OCI-M2 (cell line): ENCODE results near the gene SEMA4D.
"Not testable (repeated sequence)": the region's sequence is repeated elsewhere in the genome, so short reads cannot be mapped to it uniquely, and the experiment has no call there.

ENCODE experiments used
- DNase-seq: peaks from one replicate; lab custom pipeline; 2025; ENCODE audit not compliant: unreplicated experiment; lab: John Stamatoyannopoulos, UW

The SEMA4D gene

DNA sequence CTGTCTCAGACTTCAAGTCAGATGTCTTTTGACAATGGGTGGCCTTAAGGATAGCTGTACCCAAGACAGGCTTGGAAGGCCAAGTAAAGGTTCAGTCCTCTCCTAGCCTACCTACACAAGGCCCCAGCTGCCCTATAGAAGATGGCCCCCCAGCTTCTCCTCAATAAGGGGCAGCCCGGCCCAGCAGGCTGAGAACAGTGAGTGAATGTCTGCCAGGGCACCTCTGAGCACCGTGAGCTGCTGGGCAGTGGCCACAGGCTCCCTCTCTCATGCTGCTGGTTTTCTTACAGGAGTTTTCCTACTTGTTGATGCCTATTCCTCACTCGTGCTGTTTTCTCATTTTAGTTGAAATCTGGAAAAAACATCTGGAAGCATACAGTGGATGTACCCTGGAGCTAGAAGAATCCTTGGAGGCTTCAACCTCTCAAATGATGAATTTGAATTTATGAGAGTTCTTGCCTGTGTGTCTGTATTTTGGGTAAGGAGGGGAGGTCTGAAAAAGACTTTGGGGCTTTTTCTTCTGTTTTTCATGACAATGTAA lies 139.5 kb downstream of the SEMA4D start:
- DNase-seq: no peak

DNA sequence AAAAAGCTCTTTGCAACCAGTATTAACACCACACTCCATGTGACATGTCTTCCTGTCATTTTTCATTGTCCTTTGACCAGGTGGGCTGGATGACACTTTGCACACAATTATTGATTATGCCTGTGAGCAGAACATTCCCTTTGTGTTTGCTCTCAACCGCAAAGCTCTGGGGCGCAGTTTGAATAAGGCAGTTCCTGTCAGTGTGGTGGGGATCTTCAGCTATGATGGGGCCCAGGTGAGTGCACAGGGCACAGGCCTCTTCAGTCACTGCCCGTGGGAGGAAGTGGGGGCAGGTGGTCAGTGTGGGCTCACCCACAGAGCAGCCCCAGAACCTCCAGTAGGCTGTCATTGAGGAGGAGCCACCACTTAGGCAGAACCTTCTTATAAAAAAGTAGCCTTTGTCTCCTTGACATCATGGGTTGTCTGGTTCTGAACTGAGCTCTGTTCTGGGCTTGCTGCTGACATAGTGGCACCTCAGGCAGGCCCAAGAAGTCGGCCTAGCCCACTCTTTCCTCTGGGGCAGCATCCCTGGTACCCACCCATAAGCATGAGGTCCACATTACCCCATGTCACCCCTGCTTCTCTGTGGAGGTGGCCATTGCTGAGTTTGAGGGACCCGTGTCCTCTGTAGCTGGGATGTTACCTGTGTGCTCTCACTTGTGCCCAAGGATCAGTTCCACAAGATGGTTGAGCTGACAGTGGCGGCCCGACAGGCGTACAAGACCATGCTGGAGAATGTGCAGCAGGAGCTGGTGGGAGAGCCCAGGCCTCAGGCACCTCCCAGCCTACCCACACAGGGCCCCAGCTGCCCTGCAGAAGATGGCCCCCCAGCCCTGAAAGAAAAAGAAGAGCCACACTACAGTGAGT lies 140.3 kb downstream of the SEMA4D start:
- DNase-seq: no peak

DNA sequence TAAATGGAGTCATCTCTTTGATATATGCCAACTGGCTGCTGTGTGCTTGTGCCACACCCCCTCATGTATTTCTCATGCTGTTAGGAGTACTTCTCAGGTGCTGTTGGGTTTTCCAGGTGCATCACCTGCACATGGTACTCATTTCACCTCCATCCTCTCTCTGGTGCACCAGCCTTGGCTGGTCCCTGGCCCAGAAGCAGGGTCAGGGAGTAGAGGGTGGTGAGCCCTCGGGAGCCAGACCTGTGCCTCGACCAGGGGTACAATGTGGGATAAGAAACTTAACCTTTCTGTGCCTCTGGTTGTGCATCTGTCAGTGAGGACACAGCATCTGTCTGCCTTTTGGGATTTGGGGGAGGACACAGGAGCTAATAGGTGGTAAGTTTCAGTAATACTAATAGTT lies 141.1 kb downstream of the SEMA4D start:
- no peak for DNase-seq

DNA sequence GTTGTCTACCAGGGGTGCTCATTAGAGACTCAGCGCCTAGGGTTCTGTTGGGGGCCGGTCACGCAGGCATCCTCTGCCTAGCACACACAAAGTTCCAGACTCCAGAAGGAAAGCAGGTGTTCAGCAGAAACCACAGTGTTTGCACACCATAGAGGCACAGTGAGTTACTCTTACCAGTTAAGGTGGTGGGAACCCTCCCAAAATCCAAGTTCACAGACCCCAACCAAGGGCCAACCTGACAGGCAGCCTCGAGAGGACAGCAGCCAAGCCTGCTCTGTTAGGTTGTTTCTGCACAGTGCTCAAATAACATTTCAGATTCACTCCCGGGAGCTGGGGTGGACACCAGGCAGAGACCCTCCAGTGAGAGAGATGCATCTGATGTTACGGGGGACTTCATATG lies 143.4 kb downstream of the SEMA4D start:
- no peak for DNase-seq

DNA sequence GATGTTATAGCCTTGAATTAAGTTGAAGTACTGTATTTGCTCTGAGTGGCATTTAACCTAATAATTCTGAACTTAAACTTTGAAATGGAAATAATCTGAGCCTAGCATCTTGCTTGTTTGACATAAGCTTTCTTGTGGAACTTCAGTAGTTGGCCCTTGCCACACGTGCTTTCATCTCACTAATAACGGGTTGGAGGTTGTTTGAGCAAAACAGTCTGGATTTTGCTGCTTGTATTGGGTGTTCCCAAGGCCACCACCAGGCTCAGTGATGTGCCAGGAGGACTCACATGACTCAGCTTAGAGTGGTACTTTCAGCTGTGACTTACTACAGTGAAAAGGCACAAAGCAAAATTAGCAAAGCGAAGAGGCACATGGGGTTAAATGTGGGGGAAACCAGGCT lies 143.9 kb downstream of the SEMA4D start:
- no peak for DNase-seq

DNA sequence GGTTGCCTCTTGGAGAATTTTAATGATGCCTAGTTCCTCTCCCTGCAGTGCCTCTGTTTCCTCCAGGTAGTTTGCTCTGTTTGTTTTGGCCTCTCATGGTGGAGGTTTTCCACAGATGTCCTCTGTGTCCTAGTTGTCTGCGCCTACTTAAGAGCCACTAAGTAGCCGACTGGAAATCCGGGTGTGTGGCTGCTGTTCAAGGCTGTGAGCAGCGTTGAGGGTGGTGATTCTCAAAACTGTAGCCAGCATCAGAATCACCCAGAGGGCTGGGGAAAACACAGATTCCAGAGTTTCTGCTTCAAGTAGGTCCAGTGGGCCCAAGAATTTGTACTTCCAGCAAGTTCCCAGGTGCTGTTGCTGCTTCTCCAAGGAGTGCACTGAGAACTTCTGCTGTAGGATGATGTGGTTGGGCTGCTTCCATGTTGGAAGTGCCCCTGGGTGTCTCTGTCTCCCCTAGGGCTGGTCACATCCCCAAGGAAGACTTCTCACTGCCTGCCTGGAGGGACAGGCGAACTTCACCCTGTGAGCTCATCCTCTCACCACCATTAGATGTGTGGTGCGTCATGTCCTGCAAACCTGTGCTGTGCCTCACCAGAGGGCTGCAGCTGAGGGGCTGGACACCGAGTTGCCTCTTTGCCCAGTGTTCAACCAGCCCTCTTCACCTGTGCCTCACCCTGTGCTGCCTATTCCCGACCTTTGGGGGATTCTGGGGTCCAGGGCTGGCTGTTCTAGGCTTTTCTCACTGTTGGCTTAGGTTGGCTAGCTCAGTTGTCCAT lies 144.9 kb downstream of the SEMA4D start:
- no peak for DNase-seq

DNA sequence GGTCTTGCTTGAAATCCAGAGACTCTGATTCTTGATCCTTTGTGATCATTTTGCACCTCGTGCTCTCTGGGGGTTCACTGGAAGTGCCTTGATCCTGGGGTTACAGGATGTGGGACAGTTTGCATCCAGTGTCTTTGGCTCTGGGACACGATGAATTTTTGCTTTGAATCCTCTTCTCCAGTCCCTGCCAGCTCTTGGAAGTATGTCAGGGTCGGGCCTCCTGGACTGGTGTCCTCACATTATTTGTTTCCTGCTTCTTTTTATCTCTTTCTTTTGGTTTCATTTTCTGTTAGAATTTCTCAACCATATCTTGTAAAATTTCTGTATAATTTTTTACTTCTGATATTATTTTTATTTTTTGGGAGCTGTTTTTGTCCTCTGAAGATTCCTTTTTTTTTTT lies 145.5 kb downstream of the SEMA4D start:
- no peak for DNase-seq

DNA sequence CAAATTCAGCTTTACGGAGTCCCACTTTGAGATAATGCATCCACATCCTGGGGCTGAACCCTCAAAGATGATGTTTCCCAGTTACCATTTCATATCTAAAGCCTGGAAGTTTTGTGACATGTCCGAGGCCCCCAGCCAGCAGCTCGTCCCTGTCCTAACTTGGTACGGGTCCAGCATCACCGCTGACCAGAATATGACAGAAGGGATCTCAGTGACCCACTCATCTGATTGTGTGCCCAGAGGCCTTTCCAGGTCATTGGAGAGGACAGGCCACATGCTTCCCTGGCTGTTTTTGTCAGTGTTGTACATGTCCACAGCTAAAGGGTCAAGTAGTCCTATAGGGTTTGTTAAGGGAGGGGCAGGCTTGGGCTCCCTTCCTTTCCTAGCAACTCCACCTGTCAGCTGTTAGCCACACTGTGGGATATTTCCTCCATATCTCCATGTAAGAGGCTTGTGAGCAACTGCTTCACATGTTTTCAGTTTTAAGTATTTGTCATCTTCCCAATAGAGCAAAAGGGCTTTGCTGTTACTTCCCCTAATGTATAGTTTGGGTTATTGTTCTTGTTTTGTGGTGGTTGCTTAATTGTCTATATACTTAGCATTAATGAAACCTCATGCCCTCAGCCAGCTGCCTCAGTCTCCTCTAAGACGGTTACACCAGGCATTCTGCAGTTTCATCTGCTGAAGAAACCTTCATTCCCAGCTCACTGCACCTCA lies 146.2 kb downstream of the SEMA4D start:
- no peak for DNase-seq

DNA sequence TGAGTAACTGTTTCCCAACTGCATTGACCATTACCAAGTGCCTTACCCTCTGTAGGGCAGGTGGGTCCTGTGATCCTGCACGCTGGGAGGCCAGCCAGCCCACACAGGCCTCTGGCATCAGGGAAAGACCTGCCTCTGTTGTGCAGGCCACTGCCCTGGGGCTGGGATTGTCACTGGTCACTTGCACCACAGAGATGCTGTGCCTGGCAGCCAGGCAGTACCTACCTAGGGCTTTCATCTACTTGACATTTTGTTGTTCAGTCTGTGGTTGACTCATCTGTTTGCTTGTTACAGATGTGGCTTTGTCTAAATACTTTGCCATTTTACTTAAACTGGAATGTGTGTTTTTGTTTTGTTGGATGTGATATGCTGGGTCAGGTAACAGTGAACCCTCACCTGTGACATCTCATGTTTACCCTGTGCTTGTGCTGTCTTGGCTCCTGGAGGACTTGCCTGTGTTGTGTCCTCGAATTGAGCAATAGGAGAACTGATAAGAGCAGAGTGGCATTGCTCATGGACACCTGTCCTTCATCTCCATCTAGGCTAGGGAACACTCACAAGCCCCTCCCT lies 146.8 kb downstream of the SEMA4D start:
- DNase-seq: no peak

DNA sequence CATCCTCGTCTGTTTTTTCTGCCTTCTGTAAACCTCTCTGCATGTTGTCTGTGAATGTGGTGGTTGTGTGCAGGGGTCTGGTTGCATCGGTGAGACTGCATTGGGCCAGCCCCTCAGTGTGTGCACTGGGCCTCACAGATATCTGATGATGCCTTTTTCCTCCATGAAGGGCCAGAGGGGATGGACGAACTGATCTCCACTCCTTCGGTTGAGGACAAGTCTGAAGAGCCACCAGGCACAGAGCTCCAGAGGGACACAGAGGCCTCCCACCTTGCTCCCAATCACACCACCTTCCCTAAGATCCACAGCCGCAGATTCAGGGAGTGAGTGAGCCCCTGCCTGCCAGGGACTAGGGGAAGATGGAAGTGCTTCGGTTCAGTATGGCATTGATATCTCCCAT lies 148.3 kb downstream of the SEMA4D start:
- no peak for DNase-seq

DNA sequence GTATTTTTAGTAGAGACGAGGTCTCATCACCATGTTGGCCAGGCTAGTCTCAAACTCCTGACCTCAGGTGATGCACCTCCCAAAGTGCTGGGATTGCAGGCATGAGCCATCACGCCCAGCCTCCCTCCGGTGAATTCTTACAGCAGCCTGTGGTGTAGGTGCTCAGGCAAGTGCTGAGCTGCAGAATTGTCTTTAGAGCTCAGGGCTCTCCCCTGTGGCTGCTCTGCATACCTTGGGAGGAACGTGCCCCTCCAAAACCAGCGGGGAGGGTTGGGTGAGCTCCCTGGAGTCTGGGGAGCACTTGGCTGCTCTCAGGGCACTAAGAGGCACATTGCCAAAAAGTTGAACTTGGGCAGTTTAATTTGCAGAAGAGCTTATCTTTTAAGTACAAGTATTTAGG lies 150.3 kb downstream of the SEMA4D start:
- DNase-seq: no peak

DNA sequence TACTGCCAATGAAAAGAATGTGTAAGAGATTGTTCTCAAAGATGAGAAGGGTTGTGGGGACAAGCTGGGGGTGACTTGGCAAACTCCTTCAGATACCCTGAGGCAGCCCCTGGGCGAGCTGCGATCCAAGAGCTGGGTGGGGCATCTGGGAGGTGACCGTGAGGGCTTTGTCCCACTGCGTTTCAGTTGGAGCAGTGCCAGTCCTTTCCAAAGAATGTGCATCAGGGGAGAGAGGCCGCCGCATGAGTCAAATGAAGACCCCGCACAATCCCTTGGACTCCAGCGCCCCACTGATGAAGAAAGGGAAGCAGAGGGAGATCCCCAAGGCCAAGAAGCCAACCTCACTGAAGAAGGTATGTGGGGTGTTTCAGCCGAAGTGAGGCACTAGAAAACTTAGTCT lies 151.2 kb downstream of the SEMA4D start:
- DNase-seq: no peak

DNA sequence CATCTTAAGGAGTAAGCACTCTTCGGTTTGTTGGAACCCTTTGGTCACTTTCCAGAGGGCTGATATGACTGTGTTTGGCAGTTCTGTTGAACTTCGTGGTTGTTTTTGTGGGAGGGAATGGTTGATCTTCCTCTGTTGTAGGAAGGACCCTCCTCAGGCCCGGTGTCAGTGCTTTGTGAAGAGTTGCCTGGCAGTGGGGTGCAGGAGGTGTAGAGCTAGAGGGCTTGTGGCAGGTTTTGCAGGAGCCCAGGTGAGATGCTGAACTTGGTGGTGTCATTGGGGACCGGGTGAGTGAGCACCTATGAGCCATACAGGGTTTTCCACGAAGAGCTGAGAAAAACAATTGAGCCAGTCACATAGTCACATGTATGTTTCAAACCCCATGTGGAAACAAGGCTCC lies 152.4 kb downstream of the SEMA4D start:
- no peak for DNase-seq

DNA sequence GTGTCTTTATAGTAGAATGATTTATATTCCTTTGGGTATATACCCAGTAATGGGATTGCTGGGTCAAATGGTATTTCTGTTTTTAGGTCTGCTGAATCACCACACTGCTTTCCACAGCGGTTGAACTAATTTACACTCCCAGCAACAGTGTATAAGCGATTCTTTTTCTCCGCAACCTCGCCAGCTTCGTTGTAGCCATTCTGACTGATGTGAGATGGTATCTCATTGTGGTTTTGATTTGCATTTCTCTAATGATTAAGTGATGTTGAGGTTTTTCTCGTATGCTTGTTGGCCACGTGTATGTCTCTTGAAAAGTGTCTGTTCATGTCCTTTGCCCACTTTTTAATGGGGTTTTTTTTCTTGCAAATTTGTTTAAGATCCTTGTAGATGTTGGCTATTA lies 154.1 kb downstream of the SEMA4D start:
- not testable (repeated sequence) for DNase-seq

DNA sequence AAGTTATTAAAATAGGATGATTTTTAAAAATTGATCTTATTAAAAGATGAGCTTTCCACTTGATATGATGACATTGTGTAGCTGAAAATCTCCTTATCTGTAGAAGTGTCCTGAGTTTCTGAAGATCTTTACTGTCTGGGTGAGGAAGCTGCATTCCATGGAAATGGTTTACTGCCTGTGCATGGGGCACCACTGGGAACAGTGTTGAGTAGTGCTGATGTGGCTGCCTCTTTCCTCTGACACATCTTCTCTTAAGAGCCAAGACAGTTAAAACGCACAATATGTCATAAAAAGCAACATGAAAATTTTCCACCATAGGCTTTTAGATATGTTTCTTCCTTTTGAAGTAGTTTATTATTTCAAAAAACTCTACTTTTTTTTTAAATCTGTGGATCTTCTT lies 155.0 kb downstream of the SEMA4D start:
- DNase-seq: no peak

DNA sequence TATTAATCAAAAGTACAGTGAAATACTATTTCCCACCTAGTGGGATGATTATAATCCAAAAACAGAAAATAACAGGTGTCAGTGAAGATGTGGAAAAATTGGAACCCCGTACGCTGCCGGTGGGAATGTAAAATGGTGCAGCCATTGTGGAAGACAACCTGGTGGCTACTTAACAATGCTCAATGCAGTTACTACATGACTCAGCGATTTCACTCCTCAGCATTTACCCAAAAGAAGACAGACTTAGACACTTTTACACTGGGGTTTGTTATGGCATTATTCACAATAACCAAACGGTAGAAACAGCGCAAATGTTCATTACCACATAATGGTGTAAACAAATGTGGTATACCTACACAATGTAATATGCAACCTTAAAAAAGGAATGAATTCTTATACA lies 155.7 kb downstream of the SEMA4D start:
- DNase-seq: no peak

DNA sequence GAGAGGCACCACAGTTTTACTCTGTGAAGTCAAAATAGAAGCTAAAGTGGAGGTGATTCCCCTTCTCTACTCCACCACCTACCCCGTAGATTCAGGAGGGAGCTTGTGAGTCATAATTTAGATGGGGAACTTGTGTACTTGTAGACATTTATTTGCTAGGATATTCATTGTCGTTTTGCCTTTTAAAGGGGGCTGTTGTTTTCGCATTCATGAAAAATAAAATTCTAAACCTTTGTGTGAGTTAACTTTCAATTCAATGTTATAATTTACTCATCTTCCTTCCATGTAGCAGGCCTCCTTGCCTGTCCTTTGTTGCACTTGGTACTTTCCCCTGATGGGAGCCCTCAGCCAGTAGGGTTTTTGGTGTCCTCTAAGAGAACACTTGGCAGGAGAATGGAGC lies 157.6 kb downstream of the SEMA4D start:
- no peak for DNase-seq

DNA sequence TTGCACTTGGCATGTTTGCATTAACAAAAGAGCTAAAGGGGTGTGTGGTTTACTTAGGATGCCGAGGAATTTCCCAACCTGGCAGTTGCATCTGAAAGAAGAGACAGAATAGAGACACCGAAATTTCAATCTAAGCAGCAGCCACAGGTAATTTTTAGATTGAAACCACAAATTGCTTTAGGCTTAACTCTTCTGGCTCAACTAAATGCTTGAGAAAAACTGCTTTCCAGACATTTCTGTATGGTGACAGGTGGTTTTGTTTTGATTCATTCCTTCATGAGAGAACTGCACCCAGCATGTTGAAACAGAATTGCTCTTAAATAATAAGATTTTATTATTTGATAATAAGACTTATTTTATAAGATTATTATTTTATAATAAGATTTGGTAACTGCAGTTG lies 158.1 kb downstream of the SEMA4D start:
- DNase-seq: no peak

DNA sequence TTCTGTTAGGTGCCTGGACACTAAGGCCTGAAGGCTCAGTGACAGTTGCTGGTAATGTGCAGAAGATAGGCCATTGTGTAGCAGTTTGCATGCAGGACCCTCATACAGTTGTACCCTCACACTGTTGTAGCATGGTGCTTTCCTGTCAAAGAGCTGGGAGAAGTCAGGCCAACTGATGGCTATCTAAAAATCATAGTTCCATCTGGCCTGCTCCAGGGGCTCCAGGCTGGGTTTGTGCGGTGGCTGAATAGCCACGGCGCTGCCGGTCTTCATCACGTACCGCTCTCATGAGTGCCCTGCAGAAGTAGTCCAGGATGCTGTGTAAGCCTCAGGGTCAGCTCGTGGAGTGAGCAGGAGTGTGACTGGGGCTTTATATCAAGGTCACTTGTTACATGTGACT lies 167.4 kb downstream of the SEMA4D start:
- DNase-seq: no peak

DNA sequence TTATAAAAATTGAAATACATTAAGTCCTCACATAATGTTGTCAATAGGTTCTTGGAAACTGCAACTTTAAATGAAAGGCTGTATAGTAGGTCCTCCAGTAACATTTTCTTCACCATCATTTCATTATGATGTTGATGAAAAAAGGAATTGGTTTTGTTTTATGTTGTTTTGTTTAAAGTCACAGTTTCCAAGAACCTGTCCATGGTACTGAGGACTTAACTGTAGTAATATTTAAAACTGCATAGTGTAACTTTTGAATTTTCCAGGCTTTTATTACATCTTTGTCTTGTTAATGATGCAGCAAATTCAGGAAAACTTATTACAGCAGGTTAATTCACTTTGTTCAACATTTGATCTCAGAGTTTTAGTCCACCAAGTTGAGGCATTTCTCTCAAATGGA lies 168.0 kb downstream of the SEMA4D start:
- no peak for DNase-seq

DNA sequence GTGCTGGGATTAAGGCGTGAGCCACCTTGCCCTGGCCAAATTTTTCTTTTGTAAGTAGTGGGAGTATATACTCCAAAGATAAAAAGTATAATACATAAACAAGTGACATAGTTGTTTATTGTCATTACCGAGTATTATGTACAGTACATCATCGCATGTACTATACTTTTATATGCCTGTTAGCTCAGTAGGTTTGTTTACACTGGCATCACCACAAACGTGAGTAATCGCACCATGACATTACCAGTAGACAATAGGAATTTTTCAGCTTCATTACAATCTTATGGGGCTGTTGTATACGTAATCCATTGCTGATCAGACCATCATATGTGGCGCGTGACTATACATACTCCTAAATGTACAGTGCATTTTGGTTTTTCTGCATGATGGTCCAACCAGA lies 169.8 kb downstream of the SEMA4D start:
- DNase-seq: no peak
